ENCODE results near the gene TTL.

GRCh38 chr2:112454586-112454985 lies 27.4 kb upstream of the TTL start:
- no peak for TF ChIP-seq POLR2AphosphoS5 (IDR thresholded peaks at IDR 0.05)
- TF ChIP-seq, protein P1, sequence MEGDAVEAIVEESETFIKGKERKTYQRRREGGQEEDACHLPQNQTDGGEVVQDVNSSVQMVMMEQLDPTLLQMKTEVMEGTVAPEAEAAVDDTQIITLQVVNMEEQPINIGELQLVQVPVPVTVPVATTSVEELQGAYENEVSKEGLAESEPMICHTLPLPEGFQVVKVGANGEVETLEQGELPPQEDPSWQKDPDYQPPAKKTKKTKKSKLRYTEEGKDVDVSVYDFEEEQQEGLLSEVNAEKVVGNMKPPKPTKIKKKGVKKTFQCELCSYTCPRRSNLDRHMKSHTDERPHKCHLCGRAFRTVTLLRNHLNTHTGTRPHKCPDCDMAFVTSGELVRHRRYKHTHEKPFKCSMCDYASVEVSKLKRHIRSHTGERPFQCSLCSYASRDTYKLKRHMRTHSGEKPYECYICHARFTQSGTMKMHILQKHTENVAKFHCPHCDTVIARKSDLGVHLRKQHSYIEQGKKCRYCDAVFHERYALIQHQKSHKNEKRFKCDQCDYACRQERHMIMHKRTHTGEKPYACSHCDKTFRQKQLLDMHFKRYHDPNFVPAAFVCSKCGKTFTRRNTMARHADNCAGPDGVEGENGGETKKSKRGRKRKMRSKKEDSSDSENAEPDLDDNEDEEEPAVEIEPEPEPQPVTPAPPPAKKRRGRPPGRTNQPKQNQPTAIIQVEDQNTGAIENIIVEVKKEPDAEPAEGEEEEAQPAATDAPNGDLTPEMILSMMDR (IDR thresholded peaks at IDR 0.05): no peak

All from sigmoid colon (tissue), 4 donors.